ENCODE measurements around the gene SEPTIN2. TPM values are rescaled to one million over a fixed set of nuclear protein-coding genes. Genes with fewer than 3 reads are reported as not detected.
"Not testable (repeated sequence)": the region's sequence is repeated elsewhere in the genome, so short reads cannot be mapped to it uniquely, and the experiment has no call there.

The SEPTIN2 gene
- total RNA-seq, 4 donors from 2014 or later, result 311 to 585 (median 373) TPM

- Histone ChIP-seq H3K27me3 (no peaks in the 10 kb centered on the region), H3K36me3 (peaks cover 0 to 30% (median 0%) of the 10 kb centered on the region in 3 donors), H3K27ac (no peak overlapping the region), H3K4me3 (no peak overlapping the region), H3K9me3 (no peaks in the 10 kb centered on the region), H3K4me1 (peaks cover 0 to 50% (median 27%) of the 10 kb centered on the region in 4 donors)
- TF ChIP-seq CTCF (IDR thresholded peaks at IDR 0.05), result no peak
- TF ChIP-seq POLR2A (IDR thresholded peaks at IDR 0.05), result no peak
- no peak for TF ChIP-seq EP300 (IDR thresholded peaks at IDR 0.05)
- DNase-seq (ENCODE audit: low spot score in 2 of 2), result no peak
- WGBS, 2 donors, result 78 to 86% methylated on average over 2 of the region's 2 CpGs
These were observed 61.1 kb downstream of the SEPTIN2 start for GRCh38 chr2:241376808-241377207.

GRCh38 chr2:241378816-241379215, 63.1 kb downstream of the SEPTIN2 start:
- H3K4me1 ChIP-seq, result peaks cover 0 to 51% (median 30%) of the 10 kb centered on the region in 4 donors
- H3K4me3 ChIP-seq, result no peak overlapping the region
- WGBS, 2 donors, result 50 to 55% methylated on average over 2 of the region's 2 CpGs

GRCh38 chr2:241379481-241380480, 64.1 kb downstream of the SEPTIN2 start:
- H3K27ac ChIP-seq, result peak overlapping the region in 3 of 4 donors; percentile 31 to 71 (median 70)
- no peaks in the 10 kb centered on the region for H3K27me3 ChIP-seq
- DNase-seq (ENCODE audit: low spot score in 2 of 2), result no peak
- peaks cover 0 to 19% (median 0%) of the 10 kb centered on the region in 3 donors for H3K36me3 ChIP-seq
- H3K4me3 ChIP-seq, result no peak overlapping the region
- H3K4me1 ChIP-seq, result peaks cover 0 to 60% (median 30%) of the 10 kb centered on the region in 4 donors
- WGBS, 2 donors, result 69 to 72% methylated on average over 9 of the region's 9 CpGs
- no peaks in the 10 kb centered on the region for H3K9me3 ChIP-seq
- TF ChIP-seq EP300 (IDR thresholded peaks at IDR 0.05), result no peak
- no peak for TF ChIP-seq CTCF (IDR thresholded peaks at IDR 0.05)
- TF ChIP-seq POLR2A (IDR thresholded peaks at IDR 0.05), result no peak

More at GRCh38 chr2:241378816-241379215, 63.1 kb downstream of the SEPTIN2 start:
- peaks cover 0 to 29% (median 0%) of the 10 kb centered on the region in 3 donors for H3K36me3 ChIP-seq
- no peaks in the 10 kb centered on the region for H3K9me3 ChIP-seq
- no peak for DNase-seq (ENCODE audit: low spot score in 2 of 2)
- H3K27ac ChIP-seq, result peak overlapping the region in 3 of 4 donors; percentile 31 to 71 (median 70)
- TF ChIP-seq POLR2A (IDR thresholded peaks at IDR 0.05) (no peak), EP300 (IDR thresholded peaks at IDR 0.05) (no peak), CTCF (IDR thresholded peaks at IDR 0.05) (no peak)
- no peaks in the 10 kb centered on the region for H3K27me3 ChIP-seq

- TF ChIP-seq CTCF (IDR thresholded peaks at IDR 0.05) (no peak), POLR2A (IDR thresholded peaks at IDR 0.05) (no peak), EP300 (IDR thresholded peaks at IDR 0.05) (no peak)
- H3K36me3 ChIP-seq, result peaks cover 0 to under 1% (median 0%) of the 10 kb centered on the region in 3 donors
- no peak overlapping the region for H3K4me3 ChIP-seq
- no peaks in the 10 kb centered on the region for H3K27me3 ChIP-seq
- no peaks in the 10 kb centered on the region for H3K9me3 ChIP-seq
- H3K27ac ChIP-seq, result no peak overlapping the region
- no peak for DNase-seq (ENCODE audit: low spot score in 2 of 2)
- WGBS, 2 donors, result 36 to 51% methylated on average over 4 of the region's 4 CpGs
- peaks cover 0 to 60% (median 30%) of the 10 kb centered on the region in 4 donors for H3K4me1 ChIP-seq
These were observed 66.1 kb downstream of the SEPTIN2 start for GRCh38 chr2:241381872-241382271.

GRCh38 chr2:241385450-241385849, 69.7 kb downstream of the SEPTIN2 start:
- H3K4me3 ChIP-seq; H3K9me3 ChIP-seq; H3K27me3 ChIP-seq; DNase-seq (ENCODE audit: low spot score in 2 of 2); H3K36me3 ChIP-seq; H3K27ac ChIP-seq: not testable (repeated sequence)
- 93 to 96% methylated on average over 7 of the region's 7 CpGs for WGBS, 2 donors
- H3K4me1 ChIP-seq, result peaks cover 0 to 35% (median 13%) of the 10 kb centered on the region in 4 donors
